ENCODE results near the gene NUP42.
"Not testable (repeated sequence)": the region's sequence is repeated elsewhere in the genome, so short reads cannot be mapped to it uniquely, and the experiment has no call there.

DNA sequence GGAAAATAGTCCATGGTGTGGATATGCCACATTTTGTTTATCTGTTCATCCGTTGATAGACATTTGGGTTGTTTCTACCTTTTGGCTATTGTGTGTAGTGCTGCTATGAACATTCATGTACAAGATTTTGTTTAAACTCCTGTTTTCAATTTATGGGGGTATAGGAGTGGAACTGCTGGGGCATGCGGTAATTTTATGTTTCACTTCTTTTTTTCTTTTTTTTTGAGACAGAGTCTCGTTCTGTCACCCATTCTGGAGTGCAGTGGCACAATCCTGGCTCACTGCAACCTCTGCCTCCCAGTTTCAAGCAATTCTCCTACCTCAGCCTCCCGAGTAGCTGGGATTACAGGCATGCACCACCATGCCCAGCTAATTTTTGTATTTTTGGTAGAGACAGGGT is 42.5 kb downstream of the NUP42 start:
- TF ChIP-seq, protein P1, sequence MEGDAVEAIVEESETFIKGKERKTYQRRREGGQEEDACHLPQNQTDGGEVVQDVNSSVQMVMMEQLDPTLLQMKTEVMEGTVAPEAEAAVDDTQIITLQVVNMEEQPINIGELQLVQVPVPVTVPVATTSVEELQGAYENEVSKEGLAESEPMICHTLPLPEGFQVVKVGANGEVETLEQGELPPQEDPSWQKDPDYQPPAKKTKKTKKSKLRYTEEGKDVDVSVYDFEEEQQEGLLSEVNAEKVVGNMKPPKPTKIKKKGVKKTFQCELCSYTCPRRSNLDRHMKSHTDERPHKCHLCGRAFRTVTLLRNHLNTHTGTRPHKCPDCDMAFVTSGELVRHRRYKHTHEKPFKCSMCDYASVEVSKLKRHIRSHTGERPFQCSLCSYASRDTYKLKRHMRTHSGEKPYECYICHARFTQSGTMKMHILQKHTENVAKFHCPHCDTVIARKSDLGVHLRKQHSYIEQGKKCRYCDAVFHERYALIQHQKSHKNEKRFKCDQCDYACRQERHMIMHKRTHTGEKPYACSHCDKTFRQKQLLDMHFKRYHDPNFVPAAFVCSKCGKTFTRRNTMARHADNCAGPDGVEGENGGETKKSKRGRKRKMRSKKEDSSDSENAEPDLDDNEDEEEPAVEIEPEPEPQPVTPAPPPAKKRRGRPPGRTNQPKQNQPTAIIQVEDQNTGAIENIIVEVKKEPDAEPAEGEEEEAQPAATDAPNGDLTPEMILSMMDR (IDR thresholded peaks at IDR 0.05 in 2 of 3, conservative IDR thresholded peaks at IDR 0.05 in 1 of 3; ENCODE audit: control insufficient read depth in 2 of 3, extremely low read depth in 1 of 3, insufficient read depth in 1 of 3, low read depth in 3 of 3, low read length in 3 of 3): not testable (repeated sequence)
- not testable (repeated sequence) for TF ChIP-seq CBFB (IDR thresholded peaks at IDR 0.05; ENCODE audit: low read depth); RELA (IDR thresholded peaks at IDR 0.05; ENCODE audit: borderline replicate concordance, partially characterized antibody); GABPA (IDR thresholded peaks at IDR 0.05; ENCODE audit: low read depth); ZZZ3 (IDR thresholded peaks at IDR 0.05; ENCODE audit: control insufficient read depth, insufficient read length, low read depth); POLR2A (IDR thresholded peaks at IDR 0.05; ENCODE audit: low read depth, low read length); PAX5 (IDR thresholded peaks at IDR 0.05; ENCODE audit: borderline replicate concordance, low read depth, low read length); JUNB (IDR thresholded peaks at IDR 0.05); SP1 (IDR thresholded peaks at IDR 0.05; ENCODE audit: low read depth, low read length); POLR2AphosphoS5 (IDR thresholded peaks at IDR 0.05; ENCODE audit: low read length)
- TF ChIP-seq, protein P2, sequence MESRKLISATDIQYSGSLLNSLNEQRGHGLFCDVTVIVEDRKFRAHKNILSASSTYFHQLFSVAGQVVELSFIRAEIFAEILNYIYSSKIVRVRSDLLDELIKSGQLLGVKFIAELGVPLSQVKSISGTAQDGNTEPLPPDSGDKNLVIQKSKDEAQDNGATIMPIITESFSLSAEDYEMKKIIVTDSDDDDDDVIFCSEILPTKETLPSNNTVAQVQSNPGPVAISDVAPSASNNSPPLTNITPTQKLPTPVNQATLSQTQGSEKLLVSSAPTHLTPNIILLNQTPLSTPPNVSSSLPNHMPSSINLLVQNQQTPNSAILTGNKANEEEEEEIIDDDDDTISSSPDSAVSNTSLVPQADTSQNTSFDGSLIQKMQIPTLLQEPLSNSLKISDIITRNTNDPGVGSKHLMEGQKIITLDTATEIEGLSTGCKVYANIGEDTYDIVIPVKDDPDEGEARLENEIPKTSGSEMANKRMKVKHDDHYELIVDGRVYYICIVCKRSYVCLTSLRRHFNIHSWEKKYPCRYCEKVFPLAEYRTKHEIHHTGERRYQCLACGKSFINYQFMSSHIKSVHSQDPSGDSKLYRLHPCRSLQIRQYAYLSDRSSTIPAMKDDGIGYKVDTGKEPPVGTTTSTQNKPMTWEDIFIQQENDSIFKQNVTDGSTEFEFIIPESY (IDR thresholded peaks at IDR 0.05): not testable (repeated sequence)
- TF ChIP-seq, protein P3, sequence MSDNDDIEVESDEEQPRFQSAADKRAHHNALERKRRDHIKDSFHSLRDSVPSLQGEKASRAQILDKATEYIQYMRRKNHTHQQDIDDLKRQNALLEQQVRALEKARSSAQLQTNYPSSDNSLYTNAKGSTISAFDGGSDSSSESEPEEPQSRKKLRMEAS (IDR thresholded peaks at IDR 0.05; ENCODE audit: low read depth, low read length): not testable (repeated sequence)
- TF ChIP-seq, protein P4, sequence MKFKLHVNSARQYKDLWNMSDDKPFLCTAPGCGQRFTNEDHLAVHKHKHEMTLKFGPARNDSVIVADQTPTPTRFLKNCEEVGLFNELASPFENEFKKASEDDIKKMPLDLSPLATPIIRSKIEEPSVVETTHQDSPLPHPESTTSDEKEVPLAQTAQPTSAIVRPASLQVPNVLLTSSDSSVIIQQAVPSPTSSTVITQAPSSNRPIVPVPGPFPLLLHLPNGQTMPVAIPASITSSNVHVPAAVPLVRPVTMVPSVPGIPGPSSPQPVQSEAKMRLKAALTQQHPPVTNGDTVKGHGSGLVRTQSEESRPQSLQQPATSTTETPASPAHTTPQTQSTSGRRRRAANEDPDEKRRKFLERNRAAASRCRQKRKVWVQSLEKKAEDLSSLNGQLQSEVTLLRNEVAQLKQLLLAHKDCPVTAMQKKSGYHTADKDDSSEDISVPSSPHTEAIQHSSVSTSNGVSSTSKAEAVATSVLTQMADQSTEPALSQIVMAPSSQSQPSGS (IDR thresholded peaks at IDR 0.05; ENCODE audit: low read length): not testable (repeated sequence)
